ENCODE data around the gene SNAP91.

Gene SNAP91

GRCh38 chr6:83702077-83702476 is 6.8 kb downstream of the SNAP91 start:
- no peak overlapping the region for H3K4ac ChIP-seq (ENCODE audit: low read depth in 1 of 2, low read length in 2 of 2)
- no peak overlapping the region for H3K9ac ChIP-seq (ENCODE audit: low read length)
- no peak overlapping the region for H4K8ac ChIP-seq (ENCODE audit: low read length)
- H3K79me1 ChIP-seq (replicated peaks; ENCODE audit: low read length, poor library complexity, severe bottlenecking) = no peaks in the 10 kb centered on the region
- H3K4me1 ChIP-seq (ENCODE audit: control insufficient read depth, insufficient read depth, low read depth, low read length) = no peaks in the 10 kb centered on the region
- no peak for DNase-seq
- H3K9me3 ChIP-seq (ENCODE audit: control insufficient read depth, low read length) = no peaks in the 10 kb centered on the region
- H3K18ac ChIP-seq (ENCODE audit: low read depth in 1 of 2, low read length in 2 of 2) = no peak overlapping the region
- no peak overlapping the region for H2AFZ ChIP-seq (ENCODE audit: low read depth, low read length)
- no peak overlapping the region for H4K91ac ChIP-seq (ENCODE audit: low read length)
- H3K23ac ChIP-seq (ENCODE audit: low read length in 2 of 2) = no peak overlapping the region
- no CpG with 5 or more reads among the region's 1 CpG for WGBS
- H3K14ac ChIP-seq (ENCODE audit: low read length in 2 of 2) = no peak overlapping the region
- H2BK120ac ChIP-seq (ENCODE audit: low read depth, low read length) = no peak overlapping the region
- no peaks in the 10 kb centered on the region for H3K36me3 ChIP-seq (ENCODE audit: control insufficient read depth in 1 of 2, insufficient read depth in 2 of 2, low read depth in 1 of 2, low read length in 2 of 2)
- H2BK15ac ChIP-seq (ENCODE audit: low read depth, poor library complexity, severe bottlenecking) = no peak overlapping the region
- no peak overlapping the region for H2AK5ac ChIP-seq (ENCODE audit: low read length, severe bottlenecking)
- peaks cover 6 to 18% of the 10 kb centered on the region in 2 experiments for H3K27me3 ChIP-seq (ENCODE audit: control insufficient read depth in 1 of 2, insufficient read depth in 1 of 2, low read length in 2 of 2)
- H3K4me2 ChIP-seq (ENCODE audit: low read length, poor library complexity, severe bottlenecking) = no peak overlapping the region
- H3K27ac ChIP-seq (ENCODE audit: low read length, poor library complexity, severe bottlenecking) = no peak overlapping the region
- H2BK5ac ChIP-seq (ENCODE audit: low read depth, low read length, poor library complexity, severe bottlenecking) = no peak overlapping the region
- H2BK12ac ChIP-seq (ENCODE audit: low read length in 2 of 2) = no peak overlapping the region
- H3K4me3 ChIP-seq (ENCODE audit: insufficient read depth in 1 of 2, low read depth in 1 of 2, low read length in 2 of 2) = no peak overlapping the region

- Histone ChIP-seq H2BK12ac (ENCODE audit: low read length in 2 of 2) (no peak overlapping the region), H4K91ac (ENCODE audit: low read length) (no peak overlapping the region), H3K18ac (ENCODE audit: low read depth in 1 of 2, low read length in 2 of 2) (no peak overlapping the region), H3K36me3 (ENCODE audit: control insufficient read depth in 1 of 2, insufficient read depth in 2 of 2, low read depth in 1 of 2, low read length in 2 of 2) (no peaks in the 10 kb centered on the region), H4K8ac (ENCODE audit: low read length) (no peak overlapping the region), H2AK5ac (ENCODE audit: low read length, severe bottlenecking) (no peak overlapping the region), H3K4me3 (ENCODE audit: insufficient read depth in 1 of 2, low read depth in 1 of 2, low read length in 2 of 2) (no peak overlapping the region), H3K9me3 (ENCODE audit: control insufficient read depth, low read length) (peaks cover 10% of the 10 kb centered on the region), H2AFZ (ENCODE audit: low read depth, low read length) (no peak overlapping the region), H3K14ac (ENCODE audit: low read length in 2 of 2) (no peak overlapping the region), H3K4ac (ENCODE audit: low read depth in 1 of 2, low read length in 2 of 2) (no peak overlapping the region), H3K27ac (ENCODE audit: low read length, poor library complexity, severe bottlenecking) (no peak overlapping the region), H3K4me2 (ENCODE audit: low read length, poor library complexity, severe bottlenecking) (no peak overlapping the region), H2BK15ac (ENCODE audit: low read depth, poor library complexity, severe bottlenecking) (no peak overlapping the region), H2BK5ac (ENCODE audit: low read depth, low read length, poor library complexity, severe bottlenecking) (no peak overlapping the region), H3K27me3 (ENCODE audit: control insufficient read depth in 1 of 2, insufficient read depth in 1 of 2, low read length in 2 of 2) (no peaks in the 10 kb centered on the region), H3K79me1 (replicated peaks; ENCODE audit: low read length, poor library complexity, severe bottlenecking) (no peaks in the 10 kb centered on the region), H2BK120ac (ENCODE audit: low read depth, low read length) (no peak overlapping the region), H3K9ac (ENCODE audit: low read length) (no peak overlapping the region), H3K4me1 (ENCODE audit: control insufficient read depth, insufficient read depth, low read depth, low read length) (no peaks in the 10 kb centered on the region), H3K23ac (ENCODE audit: low read length in 2 of 2) (no peak overlapping the region)
- 97% methylated on average over 1 of the region's 1 CpG for WGBS
- DNase-seq = no peak
Observed at GRCh38 chr6:83696674-83697073, 12.2 kb downstream of the SNAP91 start.

GRCh38 chr6:83685481-83685880 is 23.4 kb downstream of the SNAP91 start:
- Histone ChIP-seq H3K18ac (ENCODE audit: low read depth in 1 of 2, low read length in 2 of 2) (no peak overlapping the region), H4K8ac (ENCODE audit: low read length) (no peak overlapping the region), H2AK5ac (ENCODE audit: low read length, severe bottlenecking) (no peak overlapping the region)

GRCh38 chr6:83677791-83678190 is 31.1 kb downstream of the SNAP91 start:
- DNase-seq = no peak
- Histone ChIP-seq H2BK120ac (ENCODE audit: low read depth, low read length) (no peak overlapping the region), H3K18ac (ENCODE audit: low read depth in 1 of 2, low read length in 2 of 2) (no peak overlapping the region), H3K4ac (ENCODE audit: low read depth in 1 of 2, low read length in 2 of 2) (no peak overlapping the region), H2BK5ac (ENCODE audit: low read depth, low read length, poor library complexity, severe bottlenecking) (no peak overlapping the region), H3K14ac (ENCODE audit: low read length in 2 of 2) (no peak overlapping the region), H3K36me3 (ENCODE audit: control insufficient read depth in 1 of 2, insufficient read depth in 2 of 2, low read depth in 1 of 2, low read length in 2 of 2) (no peaks in the 10 kb centered on the region), H2AFZ (ENCODE audit: low read depth, low read length) (no peak overlapping the region), H2BK12ac (ENCODE audit: low read length in 2 of 2) (no peak overlapping the region), H3K79me1 (replicated peaks; ENCODE audit: low read length, poor library complexity, severe bottlenecking) (no peaks in the 10 kb centered on the region), H3K9me3 (ENCODE audit: control insufficient read depth, low read length) (no peaks in the 10 kb centered on the region), H2AK5ac (ENCODE audit: low read length, severe bottlenecking) (no peak overlapping the region), H3K4me2 (ENCODE audit: low read length, poor library complexity, severe bottlenecking) (no peak overlapping the region), H3K4me1 (ENCODE audit: control insufficient read depth, insufficient read depth, low read depth, low read length) (no peaks in the 10 kb centered on the region), H3K4me3 (ENCODE audit: insufficient read depth in 1 of 2, low read depth in 1 of 2, low read length in 2 of 2) (no peak overlapping the region), H3K27ac (ENCODE audit: low read length, poor library complexity, severe bottlenecking) (no peak overlapping the region), H3K23ac (ENCODE audit: low read length in 2 of 2) (no peak overlapping the region), H4K91ac (ENCODE audit: low read length) (no peak overlapping the region), H2BK15ac (ENCODE audit: low read depth, poor library complexity, severe bottlenecking) (no peak overlapping the region), H4K8ac (ENCODE audit: low read length) (no peak overlapping the region), H3K9ac (ENCODE audit: low read length) (no peak overlapping the region), H3K27me3 (ENCODE audit: control insufficient read depth in 1 of 2, insufficient read depth in 1 of 2, low read length in 2 of 2) (peaks cover 3 to 4% of the 10 kb centered on the region in 2 experiments)

More at GRCh38 chr6:83685481-83685880, 23.4 kb downstream of the SNAP91 start:
- Histone ChIP-seq H3K27me3 (ENCODE audit: control insufficient read depth in 1 of 2, insufficient read depth in 1 of 2, low read length in 2 of 2) (no peaks in the 10 kb centered on the region), H3K4me1 (ENCODE audit: control insufficient read depth, insufficient read depth, low read depth, low read length) (no peaks in the 10 kb centered on the region), H2BK12ac (ENCODE audit: low read length in 2 of 2) (no peak overlapping the region), H3K23ac (ENCODE audit: low read length in 2 of 2) (no peak overlapping the region), H3K9ac (ENCODE audit: low read length) (no peak overlapping the region), H2BK120ac (ENCODE audit: low read depth, low read length) (no peak overlapping the region), H3K14ac (ENCODE audit: low read length in 2 of 2) (no peak overlapping the region), H3K4ac (ENCODE audit: low read depth in 1 of 2, low read length in 2 of 2) (no peak overlapping the region), H2BK5ac (ENCODE audit: low read depth, low read length, poor library complexity, severe bottlenecking) (no peak overlapping the region), H3K36me3 (ENCODE audit: control insufficient read depth in 1 of 2, insufficient read depth in 2 of 2, low read depth in 1 of 2, low read length in 2 of 2) (no peaks in the 10 kb centered on the region), H3K79me1 (replicated peaks; ENCODE audit: low read length, poor library complexity, severe bottlenecking) (no peaks in the 10 kb centered on the region), H3K9me3 (ENCODE audit: control insufficient read depth, low read length) (no peaks in the 10 kb centered on the region), H2AFZ (ENCODE audit: low read depth, low read length) (no peak overlapping the region), H4K91ac (ENCODE audit: low read length) (no peak overlapping the region), H3K27ac (ENCODE audit: low read length, poor library complexity, severe bottlenecking) (no peak overlapping the region), H3K4me3 (ENCODE audit: insufficient read depth in 1 of 2, low read depth in 1 of 2, low read length in 2 of 2) (no peak overlapping the region), H3K4me2 (ENCODE audit: low read length, poor library complexity, severe bottlenecking) (no peak overlapping the region), H2BK15ac (ENCODE audit: low read depth, poor library complexity, severe bottlenecking) (no peak overlapping the region)
- DNase-seq = no peak
- 91% methylated on average over 3 of the region's 3 CpGs for WGBS
